Ramos (cell line): ENCODE data around the gene HLX.

Source experiments
- in situ Hi-C: fragments of 300-500 bp; cut with MboI; formaldehyde crosslinking; loops from one replicate; pipeline ENCODE4 v1.14.3; 2022; ENCODE audit warnings: low sequenced_read_pairs; ENCODE audit not compliant: unreplicated experiment

The HLX gene

GRCh38 chr1:220879076-220879508 is at the start of gene HLX:
Gene HLX, plus strand, starts transcription at chr1:220879443. Its CDS starts 415 bp downstream, at chr1:220879858.
- in situ Hi-C loops, result loop anchor here (25.0 kb wide), 1 partner anchor 333 kb away; no protein-coding TSS in a partner anchor

- in situ Hi-C loops, result no loop called here
Observed at GRCh38 chr1:220833436-220833835, 45.8 kb upstream of the HLX start.

- in situ Hi-C loops, result no loop called here
Observed at GRCh38 chr1:220834155-220834870, 44.9 kb upstream of the HLX start.

- in situ Hi-C loops, result no loop called here
Observed at GRCh38 chr1:220838578-220838977, 40.7 kb upstream of the HLX start.

GRCh38 chr1:220839474-220839873 is 39.8 kb upstream of the HLX start:
- in situ Hi-C loops, result no loop called here

GRCh38 chr1:220841293-220841692 is 38.0 kb upstream of the HLX start:
- in situ Hi-C loops, result no loop called here

GRCh38 chr1:220843481-220844011 is 35.7 kb upstream of the HLX start:
- in situ Hi-C loops, result no loop called here

GRCh38 chr1:220852408-220852807 is 26.8 kb upstream of the HLX start:
- in situ Hi-C loops, result no loop called here

GRCh38 chr1:220872296-220872695 is 6.9 kb upstream of the HLX start:
- in situ Hi-C loops, result no loop called here

- in situ Hi-C loops, result no loop called here
Observed at GRCh38 chr1:220873087-220873486, 6.2 kb upstream of the HLX start.

- in situ Hi-C loops, result no loop called here
Observed at GRCh38 chr1:220873868-220874655, 5.2 kb upstream of the HLX start.

- in situ Hi-C loops, result loop anchor here (25.0 kb wide), 1 partner anchor 337 kb away; no protein-coding TSS in a partner anchor
Observed at GRCh38 chr1:220875260-220875659, 4.0 kb upstream of the HLX start.

- in situ Hi-C loops, result loop anchor here (25.0 kb wide), 1 partner anchor 336 kb away; no protein-coding TSS in a partner anchor
Observed at GRCh38 chr1:220876511-220877376, 2.5 kb upstream of the HLX start.

GRCh38 chr1:220877377-220878095 is 1.7 kb upstream of the HLX start:
- in situ Hi-C loops, result loop anchor here (25.0 kb wide), 1 partner anchor 335 kb away; no protein-coding TSS in a partner anchor

GRCh38 chr1:220878191-220879075 is 810 bp upstream of the HLX start:
- in situ Hi-C loops, result loop anchor here (25.0 kb wide), 1 partner anchor 334 kb away; no protein-coding TSS in a partner anchor

GRCh38 chr1:220879509-220880361 is 492 bp downstream of the HLX start:
- in situ Hi-C loops, result loop anchor here (25.0 kb wide), 1 partner anchor 333 kb away; no protein-coding TSS in a partner anchor

- in situ Hi-C loops, result loop anchor here (25.0 kb wide), 1 partner anchor 332 kb away; no protein-coding TSS in a partner anchor
Observed at GRCh38 chr1:220880362-220880670, 1.1 kb downstream of the HLX start.
